LNCaP clone FGC (cell line): Measurements from ENCODE around the gene ZSWIM1.

Experiments
- DNase-seq: peaks from one replicate; pipeline ENCODE4 v3.0.0-alpha.2; 2011; ENCODE audit warnings: low read depth
- H3K4me3 ChIP-seq: 2 replicates; pipeline ENCODE4 v1.5.1; 2011; ENCODE audit warnings: mild to moderate bottlenecking, low read depth, low read length, control low read depth
- CTCF ChIP-seq: IDR thresholded peaks from 2 replicates; pipeline ENCODE4 v1.5.1; 2012; ENCODE audit warnings: mild to moderate bottlenecking; ENCODE audit not compliant: control insufficient read depth, insufficient read depth; ENCODE audit errors: extremely low read depth

ZSWIM1 gene

DNA sequence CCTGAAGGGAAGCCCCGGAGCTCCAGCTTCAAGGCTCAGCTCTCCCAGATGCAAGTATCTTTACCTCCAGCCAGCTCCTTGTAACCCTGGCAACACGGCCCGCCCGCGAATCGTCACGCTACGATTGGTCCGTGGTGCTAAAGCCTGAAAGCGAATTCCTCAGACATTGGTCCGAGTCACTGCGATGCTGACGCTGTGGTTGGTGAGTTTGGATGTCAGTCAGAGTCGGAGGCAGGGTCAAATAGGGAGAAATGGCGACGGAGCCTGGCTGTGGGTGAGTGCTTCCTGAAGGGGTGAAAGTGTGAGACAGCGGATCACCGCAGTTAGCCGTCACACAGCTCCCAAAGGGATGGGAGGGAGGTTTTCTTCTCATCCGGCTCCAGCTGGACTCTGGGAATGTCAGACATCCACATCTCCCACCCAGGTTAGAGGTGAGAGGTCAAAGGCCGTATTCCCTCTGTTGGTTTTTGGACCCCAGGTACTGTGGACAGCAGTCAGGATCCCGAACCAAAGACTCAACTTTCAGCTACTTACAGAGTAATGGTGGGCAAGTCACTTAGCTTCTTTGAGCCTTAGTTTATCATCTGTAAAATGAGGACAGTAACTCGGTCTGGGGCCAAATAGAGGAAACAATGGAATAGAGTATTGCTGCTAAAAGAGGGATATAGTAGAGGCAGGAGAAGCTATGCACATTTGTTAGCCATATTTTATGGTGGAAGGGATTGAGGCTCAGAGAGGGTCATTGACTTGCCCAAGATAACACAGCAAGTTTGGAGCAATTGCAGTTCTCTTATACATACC is at the start of gene ZSWIM1:
ZSWIM1 (plus strand) TSS at position 240 of the 801 bp plus-strand sequence. CDS start 1,366 bp downstream, outside the sequence.
- TF ChIP-seq CTCF = no peak
- H3K4me3 ChIP-seq = peak within 1 kb of the TSS; percentile 79
- peak; percentile 97 for DNase-seq

GRCh38 chr20:45832619-45833018 is 48.4 kb upstream of the ZSWIM1 start:
- TF ChIP-seq CTCF = no peak
- H3K4me3 ChIP-seq = no peak overlapping the region
- DNase-seq = no peak

DNA sequence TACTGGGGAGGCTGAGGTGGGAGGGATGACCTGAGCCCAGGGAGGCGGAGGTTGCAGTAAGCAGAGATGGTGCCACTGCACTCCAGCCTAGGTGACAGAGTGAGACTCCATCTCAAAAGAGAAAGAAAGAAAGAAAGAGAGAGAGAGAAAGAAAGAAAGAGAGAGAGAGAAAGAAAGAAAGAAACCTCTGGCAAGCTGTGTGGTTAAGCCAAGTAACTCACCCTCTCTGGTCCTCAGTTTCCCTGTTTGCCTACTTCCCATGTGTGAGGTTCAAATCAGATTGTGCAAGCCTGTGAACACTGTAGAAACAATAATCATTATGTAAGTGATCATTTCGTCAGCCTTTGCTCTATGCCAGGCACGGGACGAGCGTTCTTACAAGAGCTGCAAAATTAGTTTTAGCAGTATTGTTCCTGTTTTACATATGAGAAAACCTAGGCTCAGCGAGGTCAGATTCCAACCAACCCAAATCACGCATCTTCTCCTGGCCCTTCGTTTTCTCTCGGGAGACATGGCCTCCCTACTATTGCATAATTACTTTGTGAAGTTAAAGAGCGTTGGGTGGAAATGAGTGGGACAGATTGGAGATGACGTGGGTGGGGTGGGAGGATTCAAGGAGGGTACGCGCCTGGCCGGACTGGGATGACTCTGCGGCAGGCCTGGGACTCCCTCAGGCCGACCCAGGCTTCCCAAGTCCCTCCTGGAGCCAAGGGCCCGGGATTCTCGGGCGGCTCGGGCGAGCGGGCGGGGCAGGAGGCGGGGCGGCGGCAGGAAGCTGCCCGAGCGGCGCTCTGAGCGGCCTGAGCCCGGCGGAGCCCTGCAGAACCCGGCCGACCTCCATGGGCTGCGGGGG is 47.8 kb upstream of the ZSWIM1 start, which contains the start of gene SNX21:
SNX21 (plus strand) TSS at position 770 of the 853 bp plus-strand sequence. CDS start 121 bp downstream, outside the sequence.
- H3K4me3 ChIP-seq = peak within 1 kb of the TSS; percentile 54
- TF ChIP-seq CTCF = no peak
- DNase-seq = peak; percentile 15

GRCh38 chr20:45833883-45834796 is 46.9 kb upstream of the ZSWIM1 start:
- DNase-seq = no peak
- TF ChIP-seq CTCF = no peak
- H3K4me3 ChIP-seq = peak overlapping the region; percentile 54

DNA sequence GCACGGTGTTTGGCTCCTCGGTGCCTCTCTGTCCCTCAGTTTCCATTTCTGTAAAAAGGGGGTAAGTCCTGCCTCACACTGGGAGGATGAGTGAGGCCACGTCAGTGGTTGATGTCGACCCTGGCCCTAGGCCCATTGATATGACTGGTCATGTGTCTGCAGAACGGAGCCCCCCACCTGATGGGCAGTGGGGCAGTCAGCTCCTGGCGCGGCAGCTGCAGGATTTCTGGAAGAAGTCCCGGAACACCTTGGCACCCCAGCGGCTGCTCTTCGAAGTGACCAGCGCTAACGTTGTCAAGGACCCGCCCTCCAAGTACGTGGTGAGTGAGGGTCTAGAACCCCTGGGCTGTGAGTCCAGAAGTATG is 46.2 kb upstream of the ZSWIM1 start:
- H3K4me3 ChIP-seq = no peak overlapping the region; the same call in 1 of the 2 replicates
- TF ChIP-seq CTCF = no peak
- no peak for DNase-seq

- TF ChIP-seq CTCF = no peak
- H3K4me3 ChIP-seq = no peak overlapping the region
These were observed 45.7 kb upstream of the ZSWIM1 start for GRCh38 chr20:45835329-45835765.

More at GRCh38 chr20:45835329-45835765, 45.7 kb upstream of the ZSWIM1 start:
- no peak for DNase-seq
